Brain microvascular endothelial cell (primary cell): ENCODE data around the gene MAPK8IP3.

Experiments
- DNase-seq: peaks from one replicate; pipeline ENCODE4 v3.0.0-alpha.2; 2020
- H3K27ac ChIP-seq: fragments of 250-450 bp; sonication (Bioruptor Pico); 2 replicates; pipeline ENCODE4 v1.5.1; 2020; ENCODE audit warnings: mild to moderate bottlenecking, moderate library complexity
- H3K27me3 ChIP-seq: fragments of 250-450 bp; sonication (Bioruptor Pico); replicated peaks from 2 replicates; pipeline ENCODE4 v1.5.1; 2020; ENCODE audit warnings: mild to moderate bottlenecking
- H3K36me3 ChIP-seq: fragments of 250-450 bp; sonication (Bioruptor Pico); replicated peaks from 2 replicates; pipeline ENCODE4 v1.5.1; 2020; ENCODE audit warnings: mild to moderate bottlenecking
- H3K4me3 ChIP-seq: 2 replicates; pipeline ENCODE4 v1.5.1; 2011; ENCODE audit warnings: low read depth, mild to moderate bottlenecking, control low read depth, low read length, moderate library complexity
- in situ Hi-C: cut with HindIII; loops from 2 replicates; pipeline ENCODE4 v1.10.0; 2017; ENCODE audit warnings: low sequenced_read_pairs, low pct_ligation_motif_present
- TF ChIP-seq, protein P1 (sequence below): IDR thresholded peaks from 2 replicates; pipeline ENCODE4 v1.5.1; 2011; ENCODE audit warnings: low read depth, mild to moderate bottlenecking, moderate library complexity, low read length, control low read depth, inconsistent platforms; ENCODE audit errors: missing control alignments

Gene MAPK8IP3

DNA sequence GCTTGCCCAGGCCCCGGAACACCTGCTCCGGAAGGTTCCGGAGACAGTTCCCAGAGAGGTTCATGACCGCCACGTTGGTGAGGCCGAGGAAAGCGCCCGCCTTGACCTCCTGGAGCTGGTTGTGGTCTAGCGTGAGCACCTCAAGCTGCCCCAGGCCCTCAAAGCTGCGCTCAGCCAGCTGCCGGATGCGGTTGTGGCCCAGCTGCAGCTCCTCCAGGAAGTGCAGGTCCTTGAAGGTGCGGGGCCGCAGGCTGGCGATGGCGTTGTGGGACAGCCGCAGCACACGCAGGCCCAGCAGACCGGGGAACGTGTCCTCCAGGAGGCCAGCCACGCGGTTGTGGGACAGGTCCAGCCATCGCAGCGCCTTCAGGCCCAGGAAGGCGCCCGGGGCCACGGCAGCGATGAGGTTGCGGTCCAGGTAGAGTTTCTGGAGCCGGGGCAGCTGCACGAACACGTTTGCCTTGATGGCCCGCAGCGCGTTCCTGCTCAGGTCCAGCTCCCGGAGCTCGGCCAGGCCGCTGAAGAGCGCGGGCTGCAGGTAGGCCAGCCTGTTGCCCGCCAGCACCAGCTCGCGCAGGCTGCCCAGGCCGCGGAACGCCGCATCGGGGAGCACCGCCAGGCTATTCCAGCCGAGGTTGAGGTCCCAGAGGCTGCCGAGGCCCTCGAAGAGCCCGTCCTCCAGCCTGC, 85.4 kb downstream of the MAPK8IP3 start:
- Histone ChIP-seq H3K27me3 (no peaks in the 10 kb centered on the region), H3K4me3 (no peak overlapping the region), H3K36me3 (peaks cover 25% of the 10 kb centered on the region), H3K27ac (no peak overlapping the region)
- in situ Hi-C loops = no loop called here
- TF ChIP-seq, protein P1, sequence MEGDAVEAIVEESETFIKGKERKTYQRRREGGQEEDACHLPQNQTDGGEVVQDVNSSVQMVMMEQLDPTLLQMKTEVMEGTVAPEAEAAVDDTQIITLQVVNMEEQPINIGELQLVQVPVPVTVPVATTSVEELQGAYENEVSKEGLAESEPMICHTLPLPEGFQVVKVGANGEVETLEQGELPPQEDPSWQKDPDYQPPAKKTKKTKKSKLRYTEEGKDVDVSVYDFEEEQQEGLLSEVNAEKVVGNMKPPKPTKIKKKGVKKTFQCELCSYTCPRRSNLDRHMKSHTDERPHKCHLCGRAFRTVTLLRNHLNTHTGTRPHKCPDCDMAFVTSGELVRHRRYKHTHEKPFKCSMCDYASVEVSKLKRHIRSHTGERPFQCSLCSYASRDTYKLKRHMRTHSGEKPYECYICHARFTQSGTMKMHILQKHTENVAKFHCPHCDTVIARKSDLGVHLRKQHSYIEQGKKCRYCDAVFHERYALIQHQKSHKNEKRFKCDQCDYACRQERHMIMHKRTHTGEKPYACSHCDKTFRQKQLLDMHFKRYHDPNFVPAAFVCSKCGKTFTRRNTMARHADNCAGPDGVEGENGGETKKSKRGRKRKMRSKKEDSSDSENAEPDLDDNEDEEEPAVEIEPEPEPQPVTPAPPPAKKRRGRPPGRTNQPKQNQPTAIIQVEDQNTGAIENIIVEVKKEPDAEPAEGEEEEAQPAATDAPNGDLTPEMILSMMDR = no peak
- DNase-seq = no peak

DNA sequence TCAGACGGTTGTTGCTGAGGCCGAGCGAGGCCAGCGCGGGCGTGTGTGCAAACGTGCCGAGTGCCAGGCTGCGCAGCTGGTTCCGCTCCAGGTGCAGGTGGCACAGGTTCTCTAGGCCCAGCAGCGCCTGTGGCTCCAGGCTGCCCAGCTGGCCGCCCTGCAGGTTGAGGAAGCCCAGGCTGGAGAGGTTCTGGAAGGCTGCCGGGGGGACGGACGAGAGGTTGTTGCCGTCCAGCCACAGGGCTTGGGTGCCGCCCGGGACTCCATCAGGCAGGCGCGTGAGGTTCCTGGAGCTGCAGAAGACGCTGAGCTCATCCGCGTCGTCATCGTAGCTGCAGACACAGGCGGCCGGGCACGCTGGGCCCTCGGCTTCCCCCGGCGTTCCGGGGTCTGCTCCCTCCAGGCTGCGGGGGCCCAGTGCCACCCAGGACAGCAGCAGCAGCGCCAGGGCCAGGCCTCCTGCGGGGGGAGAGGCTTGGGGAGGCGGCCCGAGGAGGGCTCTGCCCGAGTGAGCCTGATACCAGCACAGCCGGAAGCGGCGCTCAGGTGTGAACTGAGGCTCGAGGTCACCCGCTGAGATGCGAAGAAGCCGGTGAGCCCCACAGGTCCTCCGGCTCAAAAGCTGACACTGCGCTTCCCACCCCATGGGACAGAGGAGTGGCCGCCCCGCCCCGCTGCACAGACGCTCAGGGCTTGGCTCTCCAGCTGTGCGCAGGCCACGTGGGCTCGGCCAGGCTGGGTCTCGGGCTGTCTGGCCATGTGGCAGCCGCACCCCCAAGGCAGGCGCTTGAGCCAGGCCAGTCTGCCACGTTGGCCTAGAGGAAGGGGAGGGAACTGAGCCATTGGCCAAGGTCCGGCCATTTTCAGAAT, 86.2 kb downstream of the MAPK8IP3 start:
- no peak overlapping the region for H3K4me3 ChIP-seq
- no peak for DNase-seq
- no peak overlapping the region for H3K27ac ChIP-seq
- H3K27me3 ChIP-seq = no peaks in the 10 kb centered on the region
- peaks cover 18% of the 10 kb centered on the region for H3K36me3 ChIP-seq
- in situ Hi-C loops = no loop called here
- TF ChIP-seq, protein P1 = no peak

DNA sequence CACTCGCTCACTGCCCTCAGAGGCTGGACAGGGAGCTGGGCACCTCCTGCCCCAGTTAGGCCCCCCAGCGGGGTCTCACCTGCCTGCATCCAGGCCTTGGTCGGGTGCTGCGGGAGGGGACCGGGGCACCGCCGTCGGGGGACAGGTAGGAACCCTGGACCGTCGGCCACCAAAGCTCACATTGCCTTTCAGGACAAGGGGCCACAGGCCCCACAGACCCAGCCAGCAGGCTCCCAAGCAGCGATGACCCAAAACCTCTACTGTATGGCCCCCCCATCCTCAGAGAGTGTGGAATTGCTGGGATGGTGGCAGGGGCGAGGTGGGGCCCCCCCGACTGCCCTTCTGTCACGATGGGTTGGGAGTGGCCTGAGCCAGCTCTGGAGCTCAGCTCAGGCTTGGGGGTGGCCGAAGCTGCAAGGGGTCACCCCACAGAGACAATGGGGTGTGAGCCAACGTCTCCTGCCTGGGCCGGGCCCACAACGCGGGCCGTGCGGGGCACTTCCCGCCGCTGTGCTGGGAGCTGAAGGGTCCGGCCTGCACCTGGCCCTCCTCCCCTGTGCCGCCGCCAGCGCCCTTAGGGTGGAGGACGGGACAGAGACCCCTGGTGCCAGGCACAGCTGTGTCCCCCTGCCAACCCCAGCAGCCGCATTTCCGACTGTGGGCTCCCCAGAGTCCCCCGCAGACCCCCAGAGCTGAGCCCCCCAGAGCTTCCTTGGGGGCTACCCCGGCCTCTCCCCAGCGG, 87.0 kb downstream of the MAPK8IP3 start:
- Histone ChIP-seq H3K27ac (no peak overlapping the region), H3K36me3 (peaks cover 15% of the 10 kb centered on the region), H3K4me3 (no peak overlapping the region), H3K27me3 (no peaks in the 10 kb centered on the region)
- in situ Hi-C loops = no loop called here
- TF ChIP-seq, protein P1 = no peak
- DNase-seq = no peak

DNA sequence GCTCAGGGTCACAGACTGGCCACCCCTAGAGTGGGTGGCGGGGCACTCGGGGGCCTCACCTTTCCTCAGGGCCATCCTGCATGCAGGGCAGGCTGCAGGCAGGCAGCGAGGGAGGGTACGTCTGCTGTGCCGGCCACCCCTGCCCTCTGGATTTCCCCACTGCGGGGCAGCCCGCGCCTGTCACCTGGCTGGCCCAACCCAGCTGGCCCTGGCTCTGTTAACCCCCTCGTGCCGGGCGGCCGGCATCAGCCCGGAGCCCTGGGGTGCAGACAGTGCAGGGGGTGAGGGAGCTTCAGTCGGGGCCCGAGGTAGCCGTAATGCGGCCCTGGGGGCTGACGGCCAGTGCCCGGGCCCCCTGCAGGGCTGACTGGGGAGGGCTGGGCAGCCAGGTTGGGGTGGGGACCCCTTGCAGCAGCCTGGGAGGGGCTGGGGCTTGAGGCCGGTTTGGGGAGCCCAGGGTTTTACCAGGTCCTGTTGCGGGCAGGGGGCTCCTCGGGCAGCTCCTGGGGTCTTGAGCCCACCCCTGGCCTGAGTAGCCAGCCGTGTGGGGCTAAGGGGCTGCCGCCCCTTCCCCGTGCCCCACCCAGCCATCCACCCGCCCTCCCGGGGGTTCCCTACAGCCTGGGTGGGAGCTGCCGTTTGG, 87.7 kb downstream of the MAPK8IP3 start, which contains the start of gene IGFALS:
Gene IGFALS, minus strand, starts transcription at position 128 of the 643 bp plus-strand sequence. Its CDS starts 53 bp downstream, at position 75.
- no peak for DNase-seq
- no peaks in the 10 kb centered on the region for H3K27me3 ChIP-seq
- TF ChIP-seq, protein P1 = no peak
- peaks cover 8% of the 10 kb centered on the region for H3K36me3 ChIP-seq
- in situ Hi-C loops = no loop called here
- H3K27ac ChIP-seq = no peak within 1 kb of the TSS
- no peak within 1 kb of the TSS for H3K4me3 ChIP-seq

DNA sequence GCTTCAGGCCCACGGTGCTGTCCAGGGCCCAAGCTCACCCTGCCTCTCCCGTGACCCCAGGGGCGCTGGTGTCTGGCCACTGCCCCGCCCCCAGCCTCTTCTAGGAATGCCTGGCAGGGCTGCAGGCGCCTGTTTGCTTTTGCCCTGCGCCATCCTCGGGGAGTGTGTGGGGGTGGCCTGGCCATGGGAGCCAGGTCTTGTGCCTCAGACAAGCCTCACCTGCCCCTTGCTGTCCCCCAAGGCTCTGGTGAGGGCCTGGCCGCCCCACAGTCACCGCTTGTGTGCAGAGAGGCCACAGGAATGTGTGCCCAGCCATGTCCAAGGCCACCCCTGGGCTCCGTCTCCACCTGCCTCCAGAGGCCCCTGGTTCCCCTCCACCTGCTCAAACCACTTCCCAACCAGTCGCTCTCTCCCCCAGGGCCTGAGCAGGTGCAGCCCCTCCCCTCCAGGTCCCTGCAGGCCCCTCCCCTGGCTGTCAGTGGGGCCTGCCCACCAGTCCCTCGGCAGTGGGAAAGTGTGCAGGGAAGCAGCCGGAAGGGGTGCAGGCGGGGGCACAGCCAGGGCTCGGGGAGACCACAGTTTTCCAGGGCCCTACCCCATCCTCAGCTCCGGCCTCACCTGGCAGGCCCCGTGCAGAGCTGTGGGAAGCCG, 88.4 kb downstream of the MAPK8IP3 start:
- Histone ChIP-seq H3K27ac (no peak overlapping the region), H3K4me3 (no peak overlapping the region), H3K36me3 (peaks cover 4% of the 10 kb centered on the region), H3K27me3 (no peaks in the 10 kb centered on the region)
- TF ChIP-seq, protein P1 = no peak
- no peak for DNase-seq
- in situ Hi-C loops = no loop called here
